ENCODE results near the gene SHISA7. TPM values are rescaled to one million over a fixed set of nuclear protein-coding genes. Genes with fewer than 3 reads are reported as not detected.

SHISA7 gene
- total RNA-seq, 1 experiment from 2014 or later, result not detected

DNA sequence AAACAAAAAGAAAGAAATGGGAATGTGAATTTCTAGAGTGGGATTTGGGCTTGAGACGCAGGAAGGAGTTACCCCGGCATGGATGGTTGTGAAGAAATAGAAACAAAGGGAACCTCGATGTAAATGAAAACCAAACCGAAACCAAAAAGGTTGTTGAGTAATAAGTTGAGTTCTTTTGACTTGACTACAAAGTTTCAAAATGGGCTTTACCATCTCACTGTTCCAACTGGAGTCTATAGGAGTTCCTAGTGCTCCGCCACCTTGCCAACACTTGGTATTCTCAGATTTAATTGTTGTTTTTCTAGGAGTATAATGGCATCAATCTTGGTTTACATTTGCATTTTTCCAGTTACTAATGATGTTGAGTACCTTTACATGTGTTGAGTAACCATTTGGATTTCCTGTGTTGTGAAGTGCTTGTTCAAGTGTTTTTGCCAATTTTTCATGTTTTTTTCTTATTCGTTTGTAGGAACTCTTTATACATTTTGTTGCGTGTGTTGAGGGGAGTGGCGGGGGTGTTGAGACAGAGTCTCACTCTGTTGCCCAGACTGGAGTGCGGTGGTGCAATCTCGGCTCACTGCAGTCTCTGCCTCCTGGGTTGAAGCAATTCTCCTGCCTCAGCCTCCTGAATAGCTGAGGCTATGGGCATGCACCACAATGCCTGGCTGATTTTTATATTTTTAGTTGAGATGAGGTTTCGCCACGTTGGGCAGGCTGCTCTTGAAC lies 44.7 kb downstream of the SHISA7 start:
- Histone ChIP-seq H3K27me3 (replicated peaks; ENCODE audit: control insufficient read depth, insufficient read depth, low read length) (no peaks in the 10 kb centered on the region), H3K4me1 (no peaks in the 10 kb centered on the region), H3K9me3 (no peaks in the 10 kb centered on the region), H3K4me3 (ENCODE audit: low read depth, low read length) (no peak overlapping the region), H3K36me3 (ENCODE audit: control insufficient read depth, insufficient read depth, low read length) (peaks cover 4% of the 10 kb centered on the region; the same call in 1 of the 2 replicates)
- Mint-ChIP-seq H3K9me3 (ENCODE audit: unreplicated experiment) (no peaks in the 10 kb centered on the region), H3K27ac (ENCODE audit: unreplicated experiment) (peak overlapping the region; percentile 56), H3K4me3 (ENCODE audit: unreplicated experiment) (no peak overlapping the region), H3K4me1 (ENCODE audit: low read depth, unreplicated experiment) (no peaks in the 10 kb centered on the region), H3K36me3 (ENCODE audit: insufficient read depth, unreplicated experiment) (peaks cover 60% of the 10 kb centered on the region), H3K27me3 (ENCODE audit: insufficient read depth, unreplicated experiment) (no peaks in the 10 kb centered on the region)
- TF ChIP-seq, protein P1, sequence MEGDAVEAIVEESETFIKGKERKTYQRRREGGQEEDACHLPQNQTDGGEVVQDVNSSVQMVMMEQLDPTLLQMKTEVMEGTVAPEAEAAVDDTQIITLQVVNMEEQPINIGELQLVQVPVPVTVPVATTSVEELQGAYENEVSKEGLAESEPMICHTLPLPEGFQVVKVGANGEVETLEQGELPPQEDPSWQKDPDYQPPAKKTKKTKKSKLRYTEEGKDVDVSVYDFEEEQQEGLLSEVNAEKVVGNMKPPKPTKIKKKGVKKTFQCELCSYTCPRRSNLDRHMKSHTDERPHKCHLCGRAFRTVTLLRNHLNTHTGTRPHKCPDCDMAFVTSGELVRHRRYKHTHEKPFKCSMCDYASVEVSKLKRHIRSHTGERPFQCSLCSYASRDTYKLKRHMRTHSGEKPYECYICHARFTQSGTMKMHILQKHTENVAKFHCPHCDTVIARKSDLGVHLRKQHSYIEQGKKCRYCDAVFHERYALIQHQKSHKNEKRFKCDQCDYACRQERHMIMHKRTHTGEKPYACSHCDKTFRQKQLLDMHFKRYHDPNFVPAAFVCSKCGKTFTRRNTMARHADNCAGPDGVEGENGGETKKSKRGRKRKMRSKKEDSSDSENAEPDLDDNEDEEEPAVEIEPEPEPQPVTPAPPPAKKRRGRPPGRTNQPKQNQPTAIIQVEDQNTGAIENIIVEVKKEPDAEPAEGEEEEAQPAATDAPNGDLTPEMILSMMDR (IDR thresholded peaks at IDR 0.05; ENCODE audit: insufficient read depth in 1 of 2, low read depth in 1 of 2, low read length in 1 of 2, severe bottlenecking in 1 of 2, unreplicated experiment in 1 of 2), result no peak
- no TSS peak for BruUV-seq (replicated peaks)
- intact Hi-C loops (cut with micrococcal nuclease; ENCODE audit: unreplicated experiment), result no loop called here
- CTCF ChIA-PET, result interaction anchor here (0.6 kb wide), 1 partner anchor 105 kb away, joined by 3 read pairs; no protein-coding TSS in a partner anchor
- POLR2A ChIA-PET, result interaction anchor here (1.5 kb wide), 1 partner anchor 9 kb away, joined by 15 read pairs; the partner anchor contains the start of gene UBE2S
- DNase-seq, result no peak

DNA sequence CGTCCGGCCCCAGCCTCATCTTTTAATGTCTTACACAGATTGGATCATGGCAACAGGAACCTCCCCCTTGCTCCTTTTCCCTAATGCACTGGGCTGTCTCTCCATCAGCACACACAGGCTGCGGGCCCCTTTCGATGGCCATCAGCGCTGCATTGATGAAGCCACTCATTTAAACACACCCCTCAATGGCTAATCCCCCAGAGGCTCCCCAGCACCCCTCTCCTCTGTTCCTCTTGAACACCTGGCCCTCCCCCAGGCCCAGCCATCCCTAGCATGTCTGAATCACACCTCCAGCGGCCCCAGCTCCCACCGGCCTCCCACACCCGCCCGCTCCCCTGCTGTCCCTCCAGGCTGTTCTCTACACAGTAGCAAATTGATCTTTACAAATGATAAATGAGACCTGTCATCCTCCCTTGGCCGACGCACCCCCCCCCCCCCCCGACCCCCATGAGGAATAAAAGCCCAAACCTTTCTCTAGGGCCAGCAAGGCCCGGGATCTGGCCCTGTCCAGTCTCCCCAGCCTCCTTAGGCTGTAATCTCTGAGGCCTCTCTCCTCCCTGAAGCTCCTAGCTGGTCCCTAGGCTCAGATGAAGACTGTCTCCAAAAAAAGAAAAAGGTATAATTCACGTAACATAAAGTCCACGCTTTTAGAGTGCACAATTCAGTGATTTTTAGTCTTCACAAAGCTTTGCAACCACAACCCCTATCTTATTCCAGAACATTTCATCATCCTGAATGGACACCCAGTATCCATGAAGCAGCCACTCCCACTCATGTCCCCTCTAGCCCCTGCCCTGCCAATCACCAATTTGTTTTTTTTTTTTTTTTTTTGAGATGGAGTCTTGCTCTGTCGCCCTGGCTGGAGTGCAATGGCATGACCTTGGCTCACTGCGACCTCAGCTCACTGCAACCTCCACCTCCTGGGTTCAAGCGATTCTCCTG lies 50.0 kb downstream of the SHISA7 start:
- BruUV-seq (replicated peaks), result no TSS peak

More for the DNA sequence above, 50.0 kb downstream of the SHISA7 start:
- Histone ChIP-seq H3K36me3 (ENCODE audit: control insufficient read depth, insufficient read depth, low read length) (peaks cover 9% of the 10 kb centered on the region), H3K4me3 (ENCODE audit: low read depth, low read length) (no peak overlapping the region), H3K4me1 (peaks cover 6% of the 10 kb centered on the region), H3K9me3 (no peaks in the 10 kb centered on the region), H3K27me3 (replicated peaks; ENCODE audit: control insufficient read depth, insufficient read depth, low read length) (no peaks in the 10 kb centered on the region)
- POLR2A ChIA-PET, result interaction anchor here (1.7 kb wide), 1 partner anchor 8 kb away, joined by 4 read pairs; the partner anchor contains the start of gene TMEM238
- CTCF ChIA-PET, result interaction anchor here (0.6 to 1.3 kb wide), 3 partner anchors 8 to 142 kb away, joined by 4 to 6 read pairs (median 5); no protein-coding TSS in a partner anchor
- Mint-ChIP-seq H3K27ac (ENCODE audit: unreplicated experiment) (no peak overlapping the region), H3K9me3 (ENCODE audit: unreplicated experiment) (no peaks in the 10 kb centered on the region), H3K36me3 (ENCODE audit: insufficient read depth, unreplicated experiment) (peaks cover 51% of the 10 kb centered on the region), H3K27me3 (ENCODE audit: insufficient read depth, unreplicated experiment) (no peaks in the 10 kb centered on the region), H3K4me3 (ENCODE audit: unreplicated experiment) (no peak overlapping the region), H3K4me1 (ENCODE audit: low read depth, unreplicated experiment) (no peaks in the 10 kb centered on the region)
- no peak for DNase-seq
- TF ChIP-seq, protein P1 (IDR thresholded peaks at IDR 0.05; ENCODE audit: insufficient read depth in 1 of 2, low read depth in 1 of 2, low read length in 1 of 2, severe bottlenecking in 1 of 2, unreplicated experiment in 1 of 2), result no peak
- intact Hi-C loops (cut with micrococcal nuclease; ENCODE audit: unreplicated experiment), result no loop called here
